Spleen (tissue), 13 donors: ENCODE data around the gene RORB. TPM values are rescaled to one million over a fixed set of nuclear protein-coding genes. Genes with fewer than 3 reads are reported as not detected.

Source experiments
- DNase-seq: peaks from one replicate; pipeline ENCODE4 v3.0.0-alpha.2; 2020
- H3K27ac ChIP-seq, 8 donors: fragments of 200-600 bp; sonication (generic) in 7 of 8; 1 replicate in 4 of 8; 2 replicates in 4 of 8; pipeline versions ENCODE4 v1.5.0 to v1.8.0; 2016 to 2021; ENCODE audit warnings: inconsistent platforms in 4 of 8, mild to moderate bottlenecking in 4 of 8, moderate library complexity in 1 of 8
- H3K27me3 ChIP-seq, 7 donors: fragments of 200-600 bp; sonication (generic) in 6 of 7; replicated peaks in 1 of 7; 1 replicate in 4 of 7; 2 replicates in 3 of 7; pipeline versions ENCODE4 v1.5.0 to v1.8.0; 2016 to 2021; ENCODE audit warnings: inconsistent platforms in 3 of 7, mild to moderate bottlenecking in 1 of 7
- H3K36me3 ChIP-seq, 6 donors: fragments of 200-600 bp; sonication (generic) in 5 of 6; 1 replicate in 4 of 6; 2 replicates in 2 of 6; pipeline versions ENCODE4 v1.5.0 to v1.8.0; 2016 to 2021; ENCODE audit warnings: inconsistent platforms in 2 of 6
- H3K4me1 ChIP-seq, 6 donors: fragments of 200-600 bp; sonication (generic) in 5 of 6; 1 replicate in 3 of 6; 2 replicates in 3 of 6; pipeline versions ENCODE4 v1.5.0 to v1.8.0; 2016 to 2021; ENCODE audit warnings: inconsistent platforms in 3 of 6
- H3K4me3 ChIP-seq, 8 donors: fragments of 200-600 bp; sonication (generic) in 7 of 8; 1 replicate in 4 of 8; 2 replicates in 4 of 8; pipeline versions ENCODE4 v1.5.0 to v1.8.0; 2016 to 2021; ENCODE audit warnings: inconsistent platforms in 4 of 8, mild to moderate bottlenecking in 4 of 8, moderate library complexity in 2 of 8
- H3K9me3 ChIP-seq, 8 donors: fragments of 200-600 bp; sonication (generic) in 7 of 8; 1 replicate in 4 of 8; 2 replicates in 4 of 8; pipeline versions ENCODE4 v1.5.0 to v1.8.0; 2016 to 2021; ENCODE audit warnings: inconsistent platforms in 4 of 8
- CTCF ChIP-seq, 11 experiments: fragments of 200-600 bp in 7 of 11; fragments of 450-650 bp in 4 of 11; sonication (generic) in 4 of 11; IDR thresholded peaks in 8 of 11; conservative IDR thresholded peaks in 3 of 11; 1 replicate in 7 of 11; 2 replicates in 4 of 11; pipeline versions ENCODE4 v1.4.0 to v1.8.0; 2016 to 2021; ENCODE audit warnings: antibody characterized with exemption in 11 of 11, inconsistent platforms in 4 of 11, mild to moderate bottlenecking in 1 of 11
- POLR2A ChIP-seq, 3 donors: fragments of 450-650 bp; IDR thresholded peaks; one replicate each; pipeline ENCODE4 v1.5.1; 2017; ENCODE audit warnings: antibody characterized with exemption in 3 of 3, mild to moderate bottlenecking in 1 of 3
- POLR2AphosphoS5 ChIP-seq, 3 donors: sonication (generic); formaldehyde crosslinking; IDR thresholded peaks; one replicate each; pipeline ENCODE4 v1.5.1; 2017; ENCODE audit warnings: antibody characterized with exemption in 3 of 3
- WGBS, 5 donors: extraction: QIAGEN DNeasy Blood & Tissue Kit in 3 of 5; methylation state at CpG; one replicate each; pipeline versions ENCODE4 v1.1.5 to v1.1.7; 2013 to 2018; 5-methylcytosine and 5-hydroxymethylcytosine counted together
- intact Hi-C: fragments of 100-400 bp; cut with DNase I; formaldehyde crosslinking; loops from one replicate; pipeline ENCODE4 v1.15.0; 2023; ENCODE audit warnings: low total_unique reads
- long read RNA-seq, 2 donors: transcript quantifications; one replicate each; lab custom pipeline, GENCODE V29; 2026
- polyA plus RNA-seq, 3 donors: library from polyadenylated mRNA; stranded (reverse); fragments of 200-250 nt; gene quantifications; one replicate each; pipeline ENCODE4 v1.2.1, GENCODE V29; 2013
- total RNA-seq, 7 donors: library from RNA; depleted of rRNA in 3 of 7; stranded (reverse); fragments of >200 nt in 3 of 7; fragmentation: NEBNext Ultra II Directional in 4 of 7; extraction: Animal tissue kit (Norgen Biotek cat#: 25700) in 4 of 7; gene quantifications; one replicate each; pipeline versions ENCODE4 v1.1.0 to v1.2.1, GENCODE V29; 2016 to 2021
- donor health status: healthy with polysubstance abuse.
- donor health status: DM: no; HTN: no; CAD: no; lungs with moderate emphysema.
- donor health status: DM: no; HTN: no; CAD: no.
- donor health status: Bipolar disorder and iron deficiency.
- donor health status: healthy.
- donor health status: DM: no; HTN: no; CAD: no.
- donor health status: DM: yes; HTN: yes; CAD: no.

Gene RORB
- total RNA-seq (under 1 TPM in 5 of 7 donors, not detected in 2; 0.09 to 0.18 (median 0.17) TPM), polyA plus RNA-seq (under 1 TPM; 0.02 to 0.03 (median 0.02) TPM)
- long read RNA-seq, donor 1, result 0 reads
- long read RNA-seq, donor 2, result 0 reads

GRCh38 chr9:74496819-74497747 is at the start of gene RORB:
TSS of gene RORB (plus strand) at chr9:74497335. CDS start at chr9:74497977, 642 bp downstream.
- peaks cover 0 to 82% (median 50%) of the 10 kb centered on the region in 7 donors for H3K27me3 ChIP-seq

GRCh38 chr9:74447451-74448193 is 49.5 kb upstream of the RORB start:
- DNase-seq, result no peak
- intact Hi-C loops, result no loop called here
- Histone ChIP-seq H3K27ac (no peak overlapping the region), H3K4me3 (no peak overlapping the region), H3K27me3 (no peaks in the 10 kb centered on the region), H3K4me1 (no peaks in the 10 kb centered on the region), H3K36me3 (no peaks in the 10 kb centered on the region), H3K9me3 (no peaks in the 10 kb centered on the region)
- TF ChIP-seq POLR2AphosphoS5 (IDR thresholded peaks at IDR 0.05), result no peak
- no peak for TF ChIP-seq POLR2A (IDR thresholded peaks at IDR 0.05)
- TF ChIP-seq CTCF (IDR thresholded peaks at IDR 0.05 in 8 of 11, conservative IDR thresholded peaks at IDR 0.05 in 3 of 11), result no peak
- 52 to 87% (median 65%) methylated on average over 2 of the region's 2 CpGs for WGBS, 5 donors

More at GRCh38 chr9:74496819-74497747, at the start of gene RORB:
- Histone ChIP-seq H3K4me3 (peak within 1 kb of the TSS; percentile 58 to 83 (median 67)), H3K27ac (peak within 1 kb of the TSS in 1 of 8 donors; percentile 0), H3K9me3 (no peaks in the 10 kb centered on the region), H3K36me3 (no peaks in the 10 kb centered on the region), H3K4me1 (peaks cover 11 to 48% (median 36%) of the 10 kb centered on the region in 6 donors)
- DNase-seq, result peak; percentile 83
- peak in 1 of 3 donors; percentile 28 for TF ChIP-seq POLR2AphosphoS5 (IDR thresholded peaks at IDR 0.05)
- TF ChIP-seq CTCF (IDR thresholded peaks at IDR 0.05 in 8 of 11, conservative IDR thresholded peaks at IDR 0.05 in 3 of 11), result no peak
- intact Hi-C loops, result no loop called here
- 1% methylated on average over 37 to 50 of the region's 50 CpGs for WGBS, 5 donors

- no peak for DNase-seq
- Histone ChIP-seq H3K4me3 (no peak overlapping the region), H3K27me3 (no peaks in the 10 kb centered on the region), H3K36me3 (no peaks in the 10 kb centered on the region), H3K27ac (no peak overlapping the region), H3K9me3 (no peaks in the 10 kb centered on the region), H3K4me1 (no peaks in the 10 kb centered on the region)
- intact Hi-C loops, result no loop called here
- WGBS, 5 donors, result 86 to 95% (median 88%) methylated on average over 2 of the region's 2 CpGs
- TF ChIP-seq CTCF (IDR thresholded peaks at IDR 0.05 in 8 of 11, conservative IDR thresholded peaks at IDR 0.05 in 3 of 11) (no peak), POLR2A (IDR thresholded peaks at IDR 0.05) (no peak), POLR2AphosphoS5 (IDR thresholded peaks at IDR 0.05) (no peak)
These were observed 48.1 kb upstream of the RORB start for GRCh38 chr9:74449060-74449459.
